HG03064 (cell line): ENCODE results near the gene ARHGEF26.
"Not testable (repeated sequence)": the region's sequence is repeated elsewhere in the genome, so short reads cannot be mapped to it uniquely, and the experiment has no call there.

Experiments
- ATAC-seq: cut with Tn5 transposase; IDR thresholded peaks from one replicate; pipeline ENCODE4 v1.9.1; 2021; ENCODE audit warnings: low read depth; ENCODE audit not compliant: unreplicated experiment

ARHGEF26 gene

GRCh38 chr3:154120961-154121700 lies at the start of gene ARHGEF26:
ARHGEF26 (plus strand) TSS chr3:154121390; CDS start chr3:154121993, 603 bp downstream.
- peak; percentile 65 for ATAC-seq

DNA sequence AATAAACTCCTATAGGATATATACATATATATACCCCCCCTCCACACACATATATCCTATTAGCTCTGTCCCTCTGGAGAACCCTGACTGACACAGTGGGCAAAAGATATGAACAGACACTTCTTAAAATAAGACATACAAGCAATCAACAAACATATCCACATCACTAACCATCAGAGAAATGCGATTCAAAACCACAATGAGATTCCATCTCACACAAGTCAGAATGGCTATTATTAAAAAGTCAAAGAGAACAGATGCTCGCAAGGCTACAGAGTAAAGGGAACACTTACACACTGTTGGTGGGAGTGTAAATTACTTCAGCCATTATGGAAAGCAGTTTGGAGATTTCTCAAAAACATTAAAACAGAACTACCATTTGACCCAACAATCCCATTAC lies 46.2 kb upstream of the ARHGEF26 start:
- no peak for ATAC-seq

DNA sequence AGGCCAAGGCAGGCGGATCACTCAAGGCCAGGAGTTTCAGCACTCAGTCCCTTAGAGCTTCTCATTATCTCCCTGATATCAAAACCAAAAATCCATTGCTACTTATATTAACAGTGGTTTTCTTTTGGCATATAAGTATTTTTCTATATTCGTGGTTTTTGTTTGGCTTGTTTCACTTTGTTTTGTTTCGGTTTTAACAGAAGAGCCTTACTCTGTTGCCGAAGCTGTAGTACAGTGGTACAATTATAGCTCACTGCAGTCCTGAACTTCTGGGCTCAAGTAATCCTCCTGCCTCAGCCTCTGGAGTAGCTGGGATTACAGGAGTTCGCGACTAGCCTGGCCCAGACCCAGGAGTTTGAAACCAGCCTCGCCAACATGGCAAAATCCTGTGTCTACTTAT lies 42.5 kb upstream of the ARHGEF26 start:
- ATAC-seq, result no peak

DNA sequence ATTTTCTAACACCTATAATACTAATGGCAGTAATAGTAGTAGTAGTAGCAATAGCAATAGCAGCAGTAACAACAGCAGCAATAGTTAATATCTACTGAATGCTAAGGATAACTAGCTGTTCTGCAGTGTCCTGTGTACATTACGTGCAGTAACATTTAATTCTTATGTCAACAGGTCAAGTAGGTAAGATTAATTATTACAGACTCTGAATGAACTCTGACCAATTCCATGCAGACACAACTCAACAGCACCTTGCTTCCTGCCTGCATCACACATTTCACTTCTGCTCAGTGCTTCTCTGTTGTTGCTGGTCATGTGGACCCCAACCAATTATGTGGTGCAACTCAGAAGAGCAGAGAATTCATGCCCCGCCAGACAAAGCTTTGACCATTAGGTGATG lies 39.9 kb upstream of the ARHGEF26 start:
- ATAC-seq, result no peak

DNA sequence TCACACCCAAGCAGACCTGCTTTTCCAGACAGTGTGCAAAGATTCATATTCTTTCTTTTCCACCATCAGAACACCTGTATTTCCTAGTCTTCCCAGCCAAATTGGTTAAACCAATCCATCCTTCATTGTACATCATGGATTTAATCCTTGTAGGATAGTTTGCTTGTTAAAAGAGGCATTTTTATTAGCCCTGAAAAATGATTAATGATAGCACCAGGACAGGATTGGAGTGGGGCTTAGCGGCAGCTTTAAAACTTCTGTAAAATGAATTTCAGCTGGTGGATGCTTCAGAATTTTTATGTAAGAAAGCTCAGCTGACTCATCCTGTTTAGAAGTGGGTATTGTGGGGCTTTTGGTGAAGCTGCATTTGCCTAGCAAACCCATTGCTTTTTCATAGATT lies 36.1 kb upstream of the ARHGEF26 start:
- ATAC-seq, result no peak

GRCh38 chr3:154085799-154086198 lies 35.4 kb upstream of the ARHGEF26 start:
- ATAC-seq, result no peak

DNA sequence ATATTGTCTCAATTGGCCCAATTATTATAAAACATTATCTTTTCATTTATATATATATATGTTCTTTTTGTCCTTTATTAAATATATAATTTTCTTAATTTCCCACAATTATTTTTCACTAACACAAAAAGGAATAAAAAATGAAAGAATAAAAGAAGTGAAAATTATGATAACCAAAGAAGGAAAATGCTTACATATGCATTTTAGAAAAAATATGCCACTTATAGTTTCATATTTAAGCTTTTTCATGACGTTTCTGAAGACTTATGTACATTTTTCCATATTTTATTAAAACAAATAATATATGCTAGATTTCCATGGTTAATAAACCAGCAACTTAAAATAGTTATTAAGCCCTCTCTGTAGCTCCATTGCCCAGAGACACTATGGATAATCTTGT lies 34.9 kb upstream of the ARHGEF26 start:
- no peak for ATAC-seq

GRCh38 chr3:154087756-154088480 lies 33.3 kb upstream of the ARHGEF26 start:
- ATAC-seq, result not testable (repeated sequence)

DNA sequence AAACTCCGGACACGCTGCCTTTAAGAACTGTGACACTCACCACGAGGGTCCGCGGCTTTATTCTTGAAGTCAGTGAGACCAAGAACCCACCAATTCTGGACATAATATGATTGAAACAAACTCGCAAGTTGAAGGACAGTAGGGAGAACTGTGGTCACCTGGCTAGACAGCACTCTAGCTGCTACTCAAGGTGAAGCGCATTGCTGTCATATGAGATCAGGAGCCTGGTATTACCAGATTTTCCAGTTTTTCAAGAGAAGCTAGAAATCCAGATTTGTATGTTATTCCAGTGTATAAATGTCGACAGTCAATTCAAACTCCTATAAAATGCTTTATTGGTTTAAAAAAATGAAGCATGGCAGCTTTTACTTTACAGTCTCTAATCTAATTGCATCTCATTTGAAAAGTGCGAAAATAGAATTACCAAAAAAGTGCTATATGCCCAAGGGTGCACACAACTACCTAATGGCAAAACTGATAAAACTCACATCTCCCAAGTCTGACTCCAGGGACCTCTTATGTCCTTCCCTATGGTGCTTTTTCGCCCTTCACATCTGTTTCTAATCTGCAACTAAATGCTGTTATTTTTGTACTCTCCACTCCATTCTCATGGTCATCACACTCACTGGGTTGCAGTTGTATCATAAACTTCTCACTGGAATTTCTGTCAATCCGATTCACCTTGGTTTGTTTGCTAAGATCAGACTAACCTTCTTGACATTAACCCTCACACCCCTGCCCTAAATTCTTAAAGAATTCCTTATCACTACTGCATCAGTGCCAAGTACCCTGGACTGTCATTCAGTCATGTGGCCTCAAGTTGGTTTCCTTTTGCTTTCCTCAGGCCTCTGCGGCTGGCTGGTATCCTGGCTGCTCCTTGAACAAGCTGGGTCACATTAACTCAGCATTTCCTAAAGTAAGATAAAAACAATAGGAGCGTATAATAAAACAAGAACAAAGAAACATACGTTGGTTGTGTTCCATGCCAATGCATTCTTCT lies 31.5 kb upstream of the ARHGEF26 start:
- no peak for ATAC-seq

- ATAC-seq, result no peak
These were observed 27.1 kb upstream of the ARHGEF26 start for GRCh38 chr3:154094051-154094450.

GRCh38 chr3:154095832-154096421 lies 25.3 kb upstream of the ARHGEF26 start:
- no peak for ATAC-seq

DNA sequence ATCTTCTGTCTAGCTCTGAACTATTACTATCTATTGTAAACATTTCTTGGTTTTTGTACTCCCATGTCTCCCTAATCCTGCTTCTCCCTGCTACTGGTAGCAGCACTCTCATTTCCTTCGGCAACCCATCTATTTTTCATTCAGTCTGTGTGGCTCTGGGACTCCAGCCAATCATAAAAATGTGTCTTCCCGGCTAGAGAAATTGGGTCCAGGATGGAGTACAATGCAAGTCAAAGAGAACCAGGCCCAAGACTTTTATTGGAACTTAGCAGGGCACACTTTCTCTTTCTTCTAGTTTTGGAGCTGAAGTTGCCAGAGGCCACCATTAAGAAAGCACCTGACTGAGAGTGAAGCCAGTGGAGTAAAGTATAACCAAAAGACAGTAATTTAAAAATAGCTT lies 22.8 kb upstream of the ARHGEF26 start:
- ATAC-seq, result no peak

- no peak for ATAC-seq
These were observed 20.6 kb upstream of the ARHGEF26 start for GRCh38 chr3:154100556-154100955.

- no peak for ATAC-seq
These were observed 19.9 kb upstream of the ARHGEF26 start for GRCh38 chr3:154101250-154101649.

- ATAC-seq, result no peak
These were observed 19.0 kb upstream of the ARHGEF26 start for GRCh38 chr3:154102225-154102624.

- ATAC-seq, result no peak
These were observed 15.8 kb upstream of the ARHGEF26 start for GRCh38 chr3:154105218-154105975.

- no peak for ATAC-seq
These were observed 9.7 kb upstream of the ARHGEF26 start for GRCh38 chr3:154111365-154111935.

DNA sequence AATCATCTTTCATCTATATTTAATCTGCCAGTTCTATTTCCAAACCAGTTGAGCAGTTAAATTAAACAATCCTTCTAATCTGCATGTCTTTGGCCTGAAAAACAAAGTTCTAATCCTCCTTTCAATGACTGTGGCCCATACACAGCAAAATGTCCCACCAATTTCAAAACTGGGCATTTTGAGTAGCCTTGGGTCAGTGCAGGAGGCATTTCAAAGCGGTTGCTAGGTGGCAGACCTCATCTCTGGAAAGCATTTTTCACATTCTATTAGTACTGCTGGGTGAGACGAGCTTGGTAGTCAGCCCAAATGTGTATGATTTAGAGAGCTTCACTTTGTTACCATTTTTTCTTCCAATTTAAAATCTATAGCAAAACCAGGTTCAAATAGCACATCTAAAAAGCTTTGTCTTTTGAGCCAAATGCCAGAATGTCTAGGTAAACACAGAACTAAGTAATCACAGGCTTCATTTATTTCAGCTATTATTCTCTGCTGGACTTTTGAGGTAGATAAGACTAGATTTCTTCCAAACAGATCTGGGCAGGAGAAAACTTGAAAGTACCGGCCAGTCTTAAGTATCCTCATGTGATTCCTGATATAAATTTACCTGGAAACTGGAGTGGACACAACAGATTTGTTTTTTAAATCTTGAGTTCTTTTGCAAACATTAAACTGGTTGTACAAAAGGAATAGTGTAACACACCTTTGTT lies 8.9 kb upstream of the ARHGEF26 start:
- ATAC-seq, result no peak

GRCh38 chr3:154113609-154114008 lies 7.6 kb upstream of the ARHGEF26 start:
- no peak for ATAC-seq
